HEK293T (cell line): Measurements from ENCODE around the gene STBD1.

Experiments used
- ARNT ChIP-seq: fragments of 450-650 bp; IDR thresholded peaks from 2 replicates; pipeline ENCODE4 v1.6.1; 2017; ENCODE audit warnings: mild to moderate bottlenecking
- BHLHE40 ChIP-seq: fragments of 450-650 bp; IDR thresholded peaks from 2 replicates; pipeline ENCODE4 v1.6.1; 2016; ENCODE audit warnings: mild to moderate bottlenecking, moderate library complexity, borderline replicate concordance
- CTBP1 ChIP-seq: fragments of 450-650 bp; IDR thresholded peaks from 2 replicates; pipeline ENCODE4 v1.6.1; 2016; ENCODE audit warnings: borderline replicate concordance
- ELF4 ChIP-seq: fragments of 450-650 bp; IDR thresholded peaks from 2 replicates; pipeline ENCODE4 v1.6.1; 2017; ENCODE audit warnings: antibody characterized with exemption
- FOXA1 ChIP-seq: fragments of 450-650 bp; IDR thresholded peaks from 2 replicates; pipeline ENCODE4 v1.6.1; 2016; ENCODE audit warnings: mild to moderate bottlenecking
- FOXM1 ChIP-seq: fragments of 450-650 bp; IDR thresholded peaks from 2 replicates; pipeline ENCODE4 v1.6.1; 2017; ENCODE audit warnings: mild to moderate bottlenecking, borderline replicate concordance
- HDGF ChIP-seq: fragments of 450-650 bp; IDR thresholded peaks from 2 replicates; pipeline ENCODE4 v1.6.1; 2017; ENCODE audit warnings: antibody characterized with exemption, borderline replicate concordance
- L3MBTL2 ChIP-seq: fragments of 450-650 bp; conservative IDR thresholded peaks from 2 replicates; pipeline ENCODE4 v1.6.1; 2016; ENCODE audit warnings: mild to moderate bottlenecking
- NFRKB ChIP-seq: fragments of 450-650 bp; IDR thresholded peaks from 2 replicates; pipeline ENCODE4 v1.6.1; 2016; ENCODE audit warnings: mild to moderate bottlenecking, moderate library complexity
- PKNOX1 ChIP-seq: fragments of 450-650 bp; IDR thresholded peaks from 2 replicates; pipeline ENCODE4 v1.6.1; 2016
- SP1 ChIP-seq: fragments of 450-650 bp; IDR thresholded peaks from 2 replicates; pipeline ENCODE4 v1.6.1; 2017
- SUZ12 ChIP-seq: fragments of 450-650 bp; IDR thresholded peaks from 2 replicates; pipeline ENCODE4 v1.6.1; 2016; ENCODE audit warnings: mild to moderate bottlenecking
- TARDBP ChIP-seq: fragments of 450-650 bp; IDR thresholded peaks from 2 replicates; pipeline ENCODE4 v1.6.1; 2016
- ZNF384 ChIP-seq: fragments of 450-650 bp; IDR thresholded peaks from 2 replicates; pipeline ENCODE4 v1.6.1; 2016

DNA sequence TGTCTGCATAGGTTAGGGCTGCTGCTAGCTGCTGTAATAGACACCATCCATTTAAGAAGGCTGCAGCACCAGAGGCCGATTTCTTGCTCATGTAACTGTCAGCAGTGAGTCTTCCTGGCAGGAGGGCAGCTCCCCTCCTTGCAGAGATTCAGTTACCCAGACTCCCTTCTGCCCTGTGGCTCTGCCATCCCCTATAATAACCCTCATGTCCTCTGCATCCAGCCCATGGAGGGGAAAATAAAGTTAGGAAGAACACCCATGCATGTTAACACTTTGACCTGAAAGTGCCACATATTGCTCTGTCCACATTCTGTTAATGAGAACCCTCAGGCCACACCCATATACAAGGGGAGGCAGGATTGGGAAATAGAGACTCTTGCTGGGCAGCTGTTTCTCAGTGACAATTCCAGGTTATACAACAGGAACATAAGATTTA is 5.4 kb downstream of the STBD1 start:
- no peak for TF ChIP-seq SP1
- no peak for TF ChIP-seq ZNF384
- no peak for TF ChIP-seq FOXA1
- no peak for TF ChIP-seq FOXM1
- no peak for TF ChIP-seq SUZ12
- no peak for TF ChIP-seq ELF4
- 0 out of 2 replicates have a peak, but pooled peaks have one; percentile 17 for TF ChIP-seq PKNOX1
- TF ChIP-seq TARDBP: no peak
- TF ChIP-seq ARNT: no peak
- no peak for TF ChIP-seq CTBP1
- no peak for TF ChIP-seq BHLHE40
- no peak for TF ChIP-seq HDGF
- TF ChIP-seq NFRKB: no peak
- TF ChIP-seq L3MBTL2: no peak
